Hematopoietic multipotent progenitor cell (in vitro differentiated cells): ENCODE measurements around the gene BCL7B. TPM values are rescaled to one million over a fixed set of nuclear protein-coding genes. Genes with fewer than 3 reads are reported as not detected.
"Not testable (repeated sequence)": the region's sequence is repeated elsewhere in the genome, so short reads cannot be mapped to it uniquely, and the experiment has no call there.

Experiments
- DNase-seq, 3 donors: peaks; one replicate each; pipeline ENCODE4 v3.0.0-alpha.2; 2011 to 2015; ENCODE audit warnings: low read depth in 2 of 3, low spot score in 2 of 3
- total RNA-seq: library from RNA; depleted of rRNA; stranded (reverse); fragments of >200 nt; gene quantifications from one replicate; pipeline ENCODE4 v1.2.3, GENCODE V29; 2012

BCL7B gene
- 16.4 TPM for total RNA-seq

DNA sequence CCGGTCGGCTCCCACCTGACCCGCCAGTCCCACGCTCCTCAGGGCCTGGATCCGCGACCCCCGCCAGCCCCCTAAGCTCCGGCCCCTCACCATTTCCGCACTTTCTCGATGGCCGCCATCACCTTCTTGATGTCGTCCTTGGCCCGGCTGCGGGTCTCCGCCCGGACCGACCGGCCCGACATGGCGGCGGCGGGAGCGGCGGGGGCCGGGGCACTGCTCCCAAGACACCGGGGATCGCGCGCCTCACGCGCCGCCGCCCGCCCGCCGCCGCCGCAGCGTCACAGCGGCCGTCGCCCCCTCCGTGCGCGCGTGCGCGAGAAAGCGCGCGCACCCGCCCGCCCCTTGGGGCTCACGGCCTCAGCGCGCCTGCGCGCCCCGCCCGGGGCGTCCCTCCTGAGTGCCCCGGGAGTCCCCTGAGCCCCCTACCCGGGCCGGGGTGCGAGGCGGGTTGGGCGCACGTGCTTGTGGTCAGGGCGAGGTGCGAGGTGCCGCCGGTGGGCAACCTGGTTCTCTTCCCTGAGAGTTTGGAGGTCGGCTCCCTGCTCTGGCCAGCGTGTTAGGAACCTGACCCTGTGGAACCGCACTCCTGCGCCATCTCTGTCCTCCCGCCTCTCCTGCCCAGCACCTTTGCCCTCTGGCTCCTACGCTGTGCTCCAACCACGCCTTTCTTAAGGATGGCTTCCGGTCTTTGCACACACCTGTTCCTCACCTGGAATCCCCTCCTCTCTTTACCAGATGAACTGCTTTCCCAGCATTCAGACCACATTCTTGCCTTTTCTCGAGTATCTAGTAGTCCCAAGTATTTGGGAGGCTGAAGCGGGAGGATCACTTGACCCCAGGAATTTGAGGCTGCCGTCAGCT, at the start of gene BCL7B:
Gene BCL7B (minus strand): TSS at position 294 of the 861 bp plus-strand sequence. CDS start 112 bp downstream, at position 182.
- DNase-seq, result peak; percentile 74 to 87 (median 81)

DNA sequence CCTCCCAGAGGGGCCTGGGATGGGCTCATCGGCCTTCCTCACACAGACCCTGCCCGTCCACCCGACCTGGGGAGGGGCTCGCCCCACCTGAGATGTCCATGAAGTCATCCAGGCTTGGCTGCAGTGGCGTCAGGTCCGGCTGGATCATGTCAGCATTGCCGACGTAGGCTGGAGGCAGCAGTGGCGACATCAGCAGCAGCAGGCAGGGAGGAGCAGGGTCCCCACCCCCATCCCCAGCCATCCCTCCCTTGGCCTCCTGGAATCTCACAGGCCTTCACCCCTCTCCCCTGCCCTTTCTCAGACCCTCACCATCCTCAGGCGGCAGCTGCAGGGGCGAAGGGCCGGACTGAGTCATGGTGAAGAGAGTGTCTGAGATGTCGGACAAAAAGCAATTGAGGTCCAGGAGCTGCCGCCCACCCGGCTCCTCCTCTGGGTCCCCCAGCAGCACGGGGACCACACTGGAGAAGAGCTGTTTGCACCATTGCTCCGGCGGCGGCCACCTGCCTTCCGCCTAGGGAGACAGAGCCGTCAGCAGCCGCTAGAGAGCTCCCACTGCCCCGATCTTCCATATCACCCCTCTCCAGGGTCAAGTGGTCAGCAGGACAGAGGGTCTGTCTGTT, 48.2 kb upstream of the BCL7B start:
- DNase-seq, result no peak

DNA sequence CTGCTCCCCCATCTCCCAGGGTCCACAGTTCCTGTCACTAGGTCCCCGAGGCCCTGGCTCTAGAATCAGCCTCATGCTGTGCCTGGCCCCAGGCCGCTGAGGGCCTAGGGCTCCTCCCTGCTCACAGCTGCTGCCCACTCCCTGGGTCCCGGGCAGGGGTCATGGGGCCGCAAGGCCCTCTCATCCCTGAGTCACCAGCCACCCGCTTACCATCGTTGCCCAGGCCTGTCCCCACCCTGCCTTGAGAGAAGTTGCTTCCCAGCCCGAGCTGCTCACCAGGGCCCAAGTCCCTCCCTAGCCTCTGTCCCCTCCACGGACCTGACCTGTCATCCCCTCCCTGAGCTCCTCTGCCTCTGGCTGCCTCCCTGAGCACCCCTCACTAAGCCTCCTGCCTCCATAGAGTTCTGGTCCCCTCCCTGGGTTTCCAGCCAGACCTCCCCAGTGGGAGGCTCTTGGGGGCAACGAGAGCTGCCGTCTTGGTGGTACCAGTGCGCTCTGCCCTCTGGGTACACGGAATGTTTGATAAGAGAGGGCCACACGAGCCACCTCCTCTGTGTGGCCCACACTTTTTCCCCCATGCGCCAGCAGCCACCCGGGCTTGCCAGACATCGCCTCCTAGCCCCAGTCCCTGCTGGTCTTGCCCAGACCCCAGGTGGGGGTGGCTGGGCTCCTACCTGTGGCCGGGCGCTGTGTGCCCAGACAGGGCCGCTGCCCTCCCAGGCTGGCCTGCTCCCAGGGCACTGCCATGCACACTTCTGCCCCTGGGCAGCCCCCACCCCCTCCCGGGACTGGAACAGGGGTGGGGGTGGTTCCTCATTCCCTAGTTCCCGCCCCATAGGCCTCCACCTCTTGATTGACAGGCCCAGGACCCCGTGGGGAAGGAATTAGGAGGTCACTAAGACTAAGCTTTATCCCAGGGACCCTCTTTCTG, 45.5 kb upstream of the BCL7B start:
- no peak for DNase-seq

DNA sequence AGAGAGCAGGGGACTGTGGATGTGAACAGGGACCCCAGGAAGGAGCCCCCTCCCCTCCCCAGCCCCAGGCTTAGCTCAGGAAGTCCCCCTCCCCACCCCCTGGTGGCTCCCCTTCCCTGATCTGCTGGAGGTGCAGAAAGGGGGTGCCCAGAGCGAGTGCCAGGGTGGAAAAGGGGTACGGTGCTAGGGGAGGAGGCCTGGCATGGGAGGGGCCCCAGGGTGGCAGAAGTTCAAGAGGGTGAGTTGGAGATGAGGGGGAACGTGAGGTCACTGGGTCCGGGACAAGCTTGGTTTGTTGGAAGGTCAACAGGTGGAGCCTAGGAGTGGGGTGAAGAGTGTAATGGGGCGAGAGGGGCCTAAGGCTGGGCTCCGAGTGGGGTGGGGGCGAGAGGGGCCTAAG, 42.4 kb upstream of the BCL7B start:
- no peak for DNase-seq

DNA sequence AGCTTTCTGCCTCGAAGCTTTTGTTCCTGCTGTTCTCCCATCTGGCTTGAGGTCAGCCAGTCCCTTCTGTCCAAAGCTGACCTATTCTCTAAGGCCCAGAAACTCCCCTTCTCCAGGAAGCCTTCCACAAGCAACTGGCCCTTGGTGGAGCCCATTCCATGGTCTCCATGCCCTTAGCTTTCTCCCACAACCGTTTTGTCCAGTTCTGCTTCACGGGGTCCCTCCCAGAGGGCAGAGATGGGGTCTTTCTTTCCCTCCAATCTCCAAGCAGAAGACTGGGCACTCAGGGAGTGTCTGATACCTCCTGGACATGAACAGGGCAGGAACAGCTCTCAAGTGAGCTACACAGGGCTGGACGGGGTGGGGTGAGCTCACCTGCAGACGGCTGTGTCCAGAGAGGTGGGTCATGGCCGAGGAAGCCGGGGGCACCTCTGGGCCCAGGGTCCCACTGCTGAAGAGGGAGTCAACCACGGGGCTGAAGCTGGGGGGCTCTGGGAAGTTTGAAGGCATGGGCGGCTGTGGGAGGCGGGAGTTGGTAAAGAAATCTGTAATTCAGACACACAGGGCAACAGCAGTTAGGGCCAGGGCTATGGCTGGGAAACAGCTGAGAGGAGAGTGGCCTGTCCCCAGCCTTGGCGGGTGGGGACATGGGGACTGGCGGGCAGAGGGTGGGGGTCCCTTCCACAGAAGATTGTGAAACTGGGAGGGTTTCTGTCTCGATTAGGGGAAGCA, 41.8 kb upstream of the BCL7B start:
- no peak for DNase-seq

DNA sequence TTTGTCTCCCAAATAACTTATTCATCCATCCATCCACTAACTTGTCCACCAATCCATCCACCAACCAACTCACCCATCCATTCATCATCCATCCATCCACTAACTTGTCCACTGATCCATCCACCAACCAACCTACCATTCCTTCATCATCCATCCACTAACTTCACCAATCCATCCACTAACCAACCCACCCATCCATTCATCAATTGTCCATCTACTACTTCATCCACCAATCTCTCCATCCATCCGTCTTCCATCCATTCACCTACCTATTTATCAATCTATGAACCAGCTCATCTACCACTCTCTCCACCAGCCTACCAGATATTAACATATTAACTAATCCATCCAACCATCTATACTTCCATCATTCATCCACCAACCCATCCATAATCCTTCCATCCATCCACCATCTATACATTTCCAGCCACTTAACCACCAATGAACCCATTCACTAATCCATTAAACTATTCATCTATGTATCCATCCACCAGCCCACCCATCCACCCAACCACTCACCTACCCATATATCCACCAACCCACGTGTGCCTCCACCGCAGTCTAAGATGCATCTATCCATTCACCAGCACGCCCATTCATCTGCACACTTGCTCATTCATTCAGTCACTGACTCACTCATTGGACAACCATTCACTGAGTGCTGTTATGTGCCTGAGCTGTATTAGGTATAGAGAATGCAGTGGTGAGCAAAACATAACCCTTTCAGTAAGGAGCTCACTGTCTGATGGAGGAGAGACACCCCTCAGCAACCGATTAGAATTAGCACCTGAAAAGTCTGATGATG, 40.7 kb upstream of the BCL7B start:
- no peak for DNase-seq

DNA sequence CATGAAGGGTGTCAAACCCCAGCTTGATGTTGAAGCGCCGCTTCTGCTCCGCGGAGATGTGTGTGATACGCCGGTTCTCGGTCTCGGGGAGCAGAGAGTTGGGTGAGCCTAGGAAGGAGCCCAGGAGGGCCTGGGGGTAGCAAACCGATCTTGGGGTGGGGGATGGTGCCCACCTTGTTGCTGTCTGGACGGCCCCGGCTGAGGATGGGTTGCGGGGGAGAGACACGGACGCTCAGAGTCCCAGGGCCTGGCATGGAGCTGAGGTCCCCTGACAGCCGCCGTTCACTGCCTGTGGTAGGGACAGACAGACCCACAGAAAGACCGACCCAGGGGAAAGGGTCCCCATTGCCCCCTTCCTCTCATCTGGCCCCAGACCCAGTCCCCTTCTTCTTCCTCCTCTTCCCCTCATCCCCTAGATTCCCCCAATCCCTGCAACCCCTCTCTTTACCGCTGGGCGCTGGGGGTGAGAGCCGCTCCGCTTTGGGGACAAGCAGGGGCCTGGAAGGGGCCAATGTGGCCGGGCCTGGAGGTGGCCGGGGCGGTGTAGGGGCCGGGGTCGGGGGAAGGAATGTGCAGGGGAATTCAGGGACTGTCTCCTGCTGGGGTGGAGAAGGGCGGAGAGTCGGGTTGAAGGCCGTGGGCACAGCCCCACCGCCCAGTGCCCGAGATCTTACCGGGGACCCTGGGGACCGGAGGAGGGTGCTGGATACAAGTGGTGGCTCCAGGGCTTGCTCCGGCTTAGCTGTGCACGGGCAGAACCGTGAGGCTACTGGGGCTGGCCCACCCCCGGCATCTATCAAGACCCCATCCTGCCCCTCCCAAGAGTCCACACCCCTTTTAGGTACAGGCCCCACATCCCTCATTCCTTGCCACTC, 38.9 kb upstream of the BCL7B start:
- no peak for DNase-seq

DNA sequence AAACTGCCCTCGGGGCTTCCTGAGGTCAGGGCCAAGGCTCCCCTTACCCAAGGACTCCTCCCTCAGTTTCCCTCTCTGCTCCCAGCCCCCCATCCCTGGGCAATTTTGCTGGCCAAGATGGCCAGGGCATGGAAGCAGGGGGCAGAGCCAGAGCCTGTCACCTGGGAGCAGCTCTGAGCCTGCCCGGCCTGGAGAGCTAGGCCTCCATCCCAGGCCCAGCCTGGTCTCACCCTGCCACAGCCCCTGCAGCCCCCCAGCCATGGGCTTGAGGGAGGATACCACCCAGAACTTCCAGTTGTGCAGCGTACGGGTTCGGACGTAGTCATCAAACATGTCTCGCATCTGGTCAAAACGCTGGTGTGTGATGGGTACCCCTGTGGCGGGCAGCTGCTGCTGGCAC, 37.9 kb upstream of the BCL7B start:
- no peak for DNase-seq

DNA sequence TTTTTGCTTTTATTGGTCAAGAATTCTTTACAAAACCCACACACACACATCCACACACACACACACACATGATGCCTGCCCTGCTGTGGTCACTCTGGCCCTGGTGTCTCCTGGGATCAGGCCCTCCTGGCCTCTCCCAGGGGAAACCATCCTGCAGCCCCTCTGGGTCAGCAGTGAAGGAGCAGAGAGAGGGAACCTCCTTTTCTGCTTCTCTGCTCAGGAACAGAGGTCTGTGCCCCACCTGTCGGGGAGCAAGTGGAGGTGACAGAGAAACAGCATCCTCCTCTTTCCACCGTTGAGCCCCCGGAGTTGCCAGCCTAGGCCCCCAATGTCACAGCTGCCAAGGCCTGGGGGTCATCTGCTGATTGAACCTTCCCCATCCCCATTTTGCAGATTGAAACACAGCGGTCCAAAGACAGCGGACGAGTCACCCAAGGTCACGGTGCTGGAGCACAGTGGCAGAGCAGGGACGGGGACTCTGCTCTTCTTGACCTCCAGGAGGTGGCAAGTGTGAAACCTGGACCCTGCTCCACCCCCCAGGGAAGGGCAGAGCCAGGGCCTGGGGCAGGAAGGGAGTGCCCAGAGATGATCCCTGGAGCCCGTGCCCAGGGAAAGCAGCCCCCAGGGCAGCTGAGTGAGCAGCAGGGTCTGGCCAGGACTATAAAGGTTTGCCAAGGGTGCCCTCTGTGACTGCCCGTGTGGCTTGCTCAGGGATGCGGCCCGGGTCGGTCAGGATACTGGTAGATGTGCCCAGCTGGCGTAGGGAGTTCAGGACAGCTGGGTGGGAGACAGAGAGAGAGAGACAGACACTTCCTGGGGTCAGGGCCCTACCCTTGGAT, 35.9 kb upstream of the BCL7B start:
- no peak for DNase-seq

DNA sequence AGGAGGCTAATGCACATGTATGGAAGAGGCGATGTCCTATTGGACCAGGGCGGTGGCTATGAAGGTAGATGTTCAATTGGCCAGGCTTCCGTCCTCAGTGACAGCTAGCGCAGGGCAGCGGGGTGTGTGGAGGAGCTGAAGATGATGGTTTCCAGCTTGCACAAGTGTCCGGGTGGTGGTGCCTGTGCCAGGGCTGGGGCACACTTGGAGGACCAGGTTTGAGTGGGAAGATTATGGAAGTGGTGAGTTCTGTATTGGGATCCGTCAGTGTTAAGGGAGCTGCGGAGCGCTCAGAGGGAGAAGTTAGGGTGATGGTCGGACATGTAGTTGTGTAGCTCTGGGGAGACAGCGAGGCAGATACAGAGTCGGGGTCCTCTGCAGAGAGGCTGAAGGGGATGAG, 29.4 kb upstream of the BCL7B start:
- DNase-seq, result no peak

DNA sequence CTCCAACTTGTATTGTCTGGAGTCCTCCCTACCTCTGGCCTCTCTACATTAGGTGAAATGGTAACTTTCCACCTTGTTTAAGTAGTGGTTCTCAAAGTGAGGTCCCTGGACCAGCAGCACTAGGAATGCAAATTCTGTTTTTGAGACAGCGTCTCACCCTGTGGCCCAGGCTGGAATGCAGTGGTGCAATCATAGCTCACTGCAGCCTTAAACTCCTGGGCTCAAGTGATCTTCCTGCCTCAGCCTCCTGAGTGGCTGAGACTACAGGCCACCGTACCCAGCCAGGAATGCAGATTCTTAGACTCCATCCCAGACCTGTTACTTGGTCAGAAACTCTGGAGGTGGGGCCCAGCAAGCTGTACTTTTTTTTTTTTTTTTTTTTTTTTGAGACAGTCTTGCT, 27.7 kb upstream of the BCL7B start:
- no peak for DNase-seq

DNA sequence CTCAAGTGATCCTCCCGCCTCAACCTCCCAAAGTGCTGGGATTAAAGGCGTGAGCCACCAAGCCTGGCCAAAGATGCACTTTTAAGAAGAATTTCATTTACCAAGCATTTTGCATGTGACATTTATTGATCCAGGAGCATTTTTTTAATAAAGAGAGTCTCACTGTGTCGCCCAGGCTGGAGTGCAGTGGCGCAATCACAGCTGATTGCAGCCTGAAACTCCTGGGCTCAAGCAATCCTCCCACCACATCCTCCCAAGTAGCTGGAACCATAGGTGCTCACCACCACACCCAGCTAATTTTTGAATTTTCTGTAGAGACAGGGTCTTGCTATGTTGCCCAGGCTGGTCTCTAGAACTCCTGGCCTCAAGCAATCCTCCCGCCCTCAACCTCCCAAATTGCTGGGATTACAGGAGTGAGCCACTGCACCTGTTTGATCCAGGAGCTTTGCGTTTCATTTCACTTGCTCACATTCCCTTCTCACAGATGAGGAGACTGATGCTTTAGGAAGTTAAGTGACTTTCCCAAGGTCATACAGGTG, 25.2 kb upstream of the BCL7B start:
- DNase-seq, result no peak

DNA sequence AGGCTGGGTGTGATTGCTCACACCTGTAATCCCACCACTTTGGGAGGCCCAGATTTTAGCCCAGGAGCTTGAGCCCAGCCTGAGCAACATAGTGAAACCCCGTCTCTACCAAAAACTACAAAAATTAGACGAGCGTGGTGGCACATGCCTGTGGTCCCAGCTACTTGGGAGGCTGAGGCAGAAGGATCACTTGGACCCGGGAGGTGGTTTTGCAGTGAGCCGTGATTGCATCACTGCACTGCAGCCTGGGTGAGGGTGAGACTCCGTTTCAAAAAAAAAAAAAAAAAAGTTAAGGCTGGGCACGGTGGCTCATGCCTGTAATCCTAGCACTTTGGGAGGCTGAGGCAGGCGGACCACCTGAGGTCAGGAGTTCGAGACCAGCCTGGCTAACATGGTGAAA, 23.5 kb upstream of the BCL7B start:
- not testable (repeated sequence) for DNase-seq

DNA sequence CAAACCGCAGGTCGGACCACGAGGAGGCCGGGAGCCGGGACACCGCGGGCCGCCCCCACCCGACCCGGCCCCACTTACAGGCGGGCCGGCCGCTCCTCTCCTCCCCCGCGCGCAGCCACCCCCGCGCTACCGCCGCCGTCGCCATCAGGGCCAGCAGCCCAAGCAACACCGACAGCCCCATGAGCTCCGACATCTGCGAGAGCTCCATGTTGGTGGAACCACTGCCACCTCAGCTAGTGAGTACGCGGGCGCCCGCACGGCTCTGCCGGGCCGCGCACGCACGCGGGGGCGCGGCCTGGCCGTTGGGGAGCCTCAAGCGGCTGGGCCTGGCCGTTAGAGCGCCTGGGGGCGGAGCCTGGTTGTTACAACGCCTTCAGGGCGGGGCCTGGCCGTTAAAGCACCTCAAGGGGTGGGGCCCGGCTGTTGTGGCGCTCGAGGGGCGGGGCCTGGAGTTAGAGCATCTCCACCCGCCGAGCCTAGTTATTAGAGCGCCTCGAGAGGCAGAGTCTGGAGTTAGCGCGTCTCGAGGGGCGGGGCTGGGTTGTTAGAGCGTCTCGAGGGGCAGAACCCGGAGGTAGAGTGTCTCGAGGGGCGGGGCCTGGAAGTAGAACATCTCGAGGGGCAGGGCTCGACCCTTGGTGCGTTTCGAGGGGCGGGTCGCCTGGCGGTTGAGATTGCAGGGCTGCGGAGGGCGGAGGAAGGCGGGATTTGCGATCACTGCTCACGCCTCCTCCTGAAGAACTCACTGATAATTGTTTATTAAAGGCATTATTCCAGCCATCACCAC, 21.0 kb upstream of the BCL7B start, which contains the start of gene TBL2:
Gene TBL2 (minus strand): TSS at position 238 of the 787 bp plus-strand sequence. CDS start 30 bp downstream, at position 208.
- peak; percentile 95 to 100 (median 98) for DNase-seq

DNA sequence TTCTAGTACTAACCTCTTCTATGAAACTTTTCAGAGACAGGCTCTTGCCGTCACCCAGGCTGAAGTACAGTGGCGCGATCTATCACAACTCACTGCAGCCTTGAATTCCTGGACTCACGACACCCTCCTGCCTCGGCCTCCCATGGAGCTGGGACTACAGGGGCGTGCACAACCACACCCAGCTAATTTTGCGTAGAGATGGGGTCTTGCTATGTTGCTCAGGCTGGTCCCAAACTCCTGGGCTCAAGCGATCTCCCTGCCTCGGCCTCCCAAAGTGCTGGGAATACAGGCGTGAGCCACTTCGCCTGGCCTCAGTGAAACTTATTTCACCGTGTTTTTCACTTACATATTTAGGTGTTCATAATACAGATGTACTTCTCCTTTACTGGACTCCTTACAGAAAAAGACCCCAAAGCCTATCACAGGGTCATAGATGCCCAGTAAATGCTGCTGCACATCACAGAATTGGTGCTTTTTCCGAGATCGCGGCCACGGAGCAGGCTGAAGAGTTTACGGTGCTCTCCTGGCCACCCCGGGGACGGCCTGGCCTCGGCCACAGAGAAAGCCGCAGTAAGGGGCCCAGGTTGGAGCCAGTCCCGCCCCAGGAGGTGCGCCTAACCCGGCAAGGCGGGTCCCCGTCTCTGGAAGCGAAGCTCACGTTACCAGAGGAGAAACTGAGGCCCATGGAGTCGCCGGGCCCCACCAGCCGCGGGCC, 20.3 kb upstream of the BCL7B start:
- DNase-seq, result peak in 1 of 3 donors; percentile 15

DNA sequence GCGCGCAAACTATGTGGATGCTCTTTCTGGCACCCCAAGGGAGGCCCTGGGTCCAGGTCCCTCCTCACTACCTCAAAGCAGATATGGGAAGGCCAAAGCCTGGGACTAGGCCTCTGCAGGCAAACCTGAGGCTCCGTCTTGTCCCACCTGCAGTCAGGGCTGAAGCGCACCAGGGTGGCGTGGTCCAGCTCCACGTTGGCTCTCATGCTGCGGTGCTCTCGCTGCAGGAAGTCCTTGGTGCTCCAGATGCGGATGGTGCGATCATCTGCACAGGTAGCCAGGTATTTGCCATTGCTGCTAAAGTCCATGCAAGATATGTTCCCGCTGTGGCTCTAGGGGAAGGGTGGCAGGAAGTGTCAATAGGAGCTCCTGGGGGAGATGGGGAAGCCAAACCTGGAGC, 16.3 kb upstream of the BCL7B start:
- no peak for DNase-seq
